ENCODE measurements around the gene FAM8A1. TPM values are rescaled to one million over a fixed set of nuclear protein-coding genes. Genes with fewer than 3 reads are reported as not detected.

FAM8A1 gene
- total and polyA plus RNA-seq, 9 of the 15 experiments (the other 6 are each of a cell fraction or from before 2014, with no cell fraction given): 4.9 to 23.6 (median 14.2) TPM

DNA sequence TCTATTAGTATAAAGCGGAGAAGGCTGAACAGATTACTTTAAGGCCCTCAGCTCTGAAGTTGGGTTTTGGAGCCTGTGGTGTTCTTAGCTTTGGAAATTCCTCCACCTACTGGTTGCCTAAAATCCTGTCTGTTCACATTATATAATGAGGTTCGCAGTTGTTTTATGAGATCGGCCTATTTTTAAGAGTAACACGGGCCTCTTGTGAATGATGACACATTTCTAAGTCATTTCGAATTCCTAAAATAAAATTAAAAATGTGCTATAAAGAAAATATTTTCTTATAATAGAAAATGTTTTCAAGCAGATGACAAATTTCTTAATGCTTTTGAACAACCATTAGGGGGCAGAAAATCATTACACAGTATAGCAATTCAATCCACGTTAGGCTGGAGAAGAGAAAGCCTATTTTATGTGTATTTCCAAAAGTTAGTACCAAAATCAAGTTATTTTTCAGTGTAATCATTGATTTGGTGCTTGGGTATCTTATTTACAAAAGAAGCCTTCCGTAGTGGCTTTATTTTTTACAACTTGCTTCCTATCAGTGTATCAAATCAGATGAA lies 15.8 kb upstream of the FAM8A1 start (continued):
- no peak for TF ChIP-seq ZNF347 (CRISPR knock-in tag; IDR thresholded peaks at IDR 0.05; ENCODE audit: low read depth)
- no peak for TF ChIP-seq RNF2 (IDR thresholded peaks at IDR 0.05)
- TF ChIP-seq ZNF778 (CRISPR knock-in tag; IDR thresholded peaks at IDR 0.05): no peak
- TF ChIP-seq RFX5 (IDR thresholded peaks at IDR 0.05; ENCODE audit: low read depth, low read length): 0 out of 2 replicates have a peak, but pooled peaks have one; percentile 45
- 0 out of 2 replicates have a peak, but pooled peaks have one; percentile 16 for TF ChIP-seq EP400 (IDR thresholded peaks at IDR 0.05)
- no peak for TF ChIP-seq TAF1 (IDR thresholded peaks at IDR 0.05; ENCODE audit: control insufficient read depth, extremely low read depth, insufficient read depth, low read length, severe bottlenecking)
- TF ChIP-seq IRF1 (CRISPR knock-in tag; IDR thresholded peaks at IDR 0.05; ENCODE audit: borderline replicate concordance): no peak
- peak; percentile 9; the same call in 1 of the 2 replicates for TF ChIP-seq MAFK (IDR thresholded peaks at IDR 0.05; ENCODE audit: low read length)
- TF ChIP-seq ZNF146 (CRISPR knock-in tag; IDR thresholded peaks at IDR 0.05; ENCODE audit: unreplicated experiment): no peak
- no peak for TF ChIP-seq DDX20 (tag; IDR thresholded peaks at IDR 0.05; ENCODE audit: low read depth)
- TF ChIP-seq ZNF212 (CRISPR knock-in tag; IDR thresholded peaks at IDR 0.05): no peak
- TF ChIP-seq, protein P1, sequence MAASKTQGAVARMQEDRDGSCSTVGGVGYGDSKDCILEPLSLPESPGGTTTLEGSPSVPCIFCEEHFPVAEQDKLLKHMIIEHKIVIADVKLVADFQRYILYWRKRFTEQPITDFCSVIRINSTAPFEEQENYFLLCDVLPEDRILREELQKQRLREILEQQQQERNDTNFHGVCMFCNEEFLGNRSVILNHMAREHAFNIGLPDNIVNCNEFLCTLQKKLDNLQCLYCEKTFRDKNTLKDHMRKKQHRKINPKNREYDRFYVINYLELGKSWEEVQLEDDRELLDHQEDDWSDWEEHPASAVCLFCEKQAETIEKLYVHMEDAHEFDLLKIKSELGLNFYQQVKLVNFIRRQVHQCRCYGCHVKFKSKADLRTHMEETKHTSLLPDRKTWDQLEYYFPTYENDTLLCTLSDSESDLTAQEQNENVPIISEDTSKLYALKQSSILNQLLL (CRISPR knock-in tag; IDR thresholded peaks at IDR 0.05; ENCODE audit: borderline replicate concordance): no peak
- TF ChIP-seq, protein P2, sequence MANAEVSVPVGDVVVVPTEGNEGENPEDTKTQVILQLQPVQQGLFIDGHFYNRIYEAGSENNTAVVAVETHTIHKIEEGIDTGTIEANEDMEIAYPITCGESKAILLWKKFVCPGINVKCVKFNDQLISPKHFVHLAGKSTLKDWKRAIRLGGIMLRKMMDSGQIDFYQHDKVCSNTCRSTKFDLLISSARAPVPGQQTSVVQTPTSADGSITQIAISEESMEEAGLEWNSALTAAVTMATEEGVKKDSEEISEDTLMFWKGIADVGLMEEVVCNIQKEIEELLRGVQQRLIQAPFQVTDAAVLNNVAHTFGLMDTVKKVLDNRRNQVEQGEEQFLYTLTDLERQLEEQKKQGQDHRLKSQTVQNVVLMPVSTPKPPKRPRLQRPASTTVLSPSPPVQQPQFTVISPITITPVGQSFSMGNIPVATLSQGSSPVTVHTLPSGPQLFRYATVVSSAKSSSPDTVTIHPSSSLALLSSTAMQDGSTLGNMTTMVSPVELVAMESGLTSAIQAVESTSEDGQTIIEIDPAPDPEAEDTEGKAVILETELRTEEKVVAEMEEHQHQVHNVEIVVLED (CRISPR knock-in tag; IDR thresholded peaks at IDR 0.05): no peak
- no peak for TF ChIP-seq ZKSCAN1 (IDR thresholded peaks at IDR 0.05; ENCODE audit: low read depth, low read length)
- no peak for TF ChIP-seq GATAD2B (IDR thresholded peaks at IDR 0.05; ENCODE audit: borderline replicate concordance)
- TF ChIP-seq ARID2 (IDR thresholded peaks at IDR 0.05): peak; percentile 60; the same call in 1 of the 2 replicates
- TF ChIP-seq, protein P3, sequence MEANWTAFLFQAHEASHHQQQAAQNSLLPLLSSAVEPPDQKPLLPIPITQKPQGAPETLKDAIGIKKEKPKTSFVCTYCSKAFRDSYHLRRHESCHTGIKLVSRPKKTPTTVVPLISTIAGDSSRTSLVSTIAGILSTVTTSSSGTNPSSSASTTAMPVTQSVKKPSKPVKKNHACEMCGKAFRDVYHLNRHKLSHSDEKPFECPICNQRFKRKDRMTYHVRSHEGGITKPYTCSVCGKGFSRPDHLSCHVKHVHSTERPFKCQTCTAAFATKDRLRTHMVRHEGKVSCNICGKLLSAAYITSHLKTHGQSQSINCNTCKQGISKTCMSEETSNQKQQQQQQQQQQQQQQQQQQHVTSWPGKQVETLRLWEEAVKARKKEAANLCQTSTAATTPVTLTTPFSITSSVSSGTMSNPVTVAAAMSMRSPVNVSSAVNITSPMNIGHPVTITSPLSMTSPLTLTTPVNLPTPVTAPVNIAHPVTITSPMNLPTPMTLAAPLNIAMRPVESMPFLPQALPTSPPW (CRISPR knock-in tag; IDR thresholded peaks at IDR 0.05): peak; percentile 36
- TF ChIP-seq, protein P4, sequence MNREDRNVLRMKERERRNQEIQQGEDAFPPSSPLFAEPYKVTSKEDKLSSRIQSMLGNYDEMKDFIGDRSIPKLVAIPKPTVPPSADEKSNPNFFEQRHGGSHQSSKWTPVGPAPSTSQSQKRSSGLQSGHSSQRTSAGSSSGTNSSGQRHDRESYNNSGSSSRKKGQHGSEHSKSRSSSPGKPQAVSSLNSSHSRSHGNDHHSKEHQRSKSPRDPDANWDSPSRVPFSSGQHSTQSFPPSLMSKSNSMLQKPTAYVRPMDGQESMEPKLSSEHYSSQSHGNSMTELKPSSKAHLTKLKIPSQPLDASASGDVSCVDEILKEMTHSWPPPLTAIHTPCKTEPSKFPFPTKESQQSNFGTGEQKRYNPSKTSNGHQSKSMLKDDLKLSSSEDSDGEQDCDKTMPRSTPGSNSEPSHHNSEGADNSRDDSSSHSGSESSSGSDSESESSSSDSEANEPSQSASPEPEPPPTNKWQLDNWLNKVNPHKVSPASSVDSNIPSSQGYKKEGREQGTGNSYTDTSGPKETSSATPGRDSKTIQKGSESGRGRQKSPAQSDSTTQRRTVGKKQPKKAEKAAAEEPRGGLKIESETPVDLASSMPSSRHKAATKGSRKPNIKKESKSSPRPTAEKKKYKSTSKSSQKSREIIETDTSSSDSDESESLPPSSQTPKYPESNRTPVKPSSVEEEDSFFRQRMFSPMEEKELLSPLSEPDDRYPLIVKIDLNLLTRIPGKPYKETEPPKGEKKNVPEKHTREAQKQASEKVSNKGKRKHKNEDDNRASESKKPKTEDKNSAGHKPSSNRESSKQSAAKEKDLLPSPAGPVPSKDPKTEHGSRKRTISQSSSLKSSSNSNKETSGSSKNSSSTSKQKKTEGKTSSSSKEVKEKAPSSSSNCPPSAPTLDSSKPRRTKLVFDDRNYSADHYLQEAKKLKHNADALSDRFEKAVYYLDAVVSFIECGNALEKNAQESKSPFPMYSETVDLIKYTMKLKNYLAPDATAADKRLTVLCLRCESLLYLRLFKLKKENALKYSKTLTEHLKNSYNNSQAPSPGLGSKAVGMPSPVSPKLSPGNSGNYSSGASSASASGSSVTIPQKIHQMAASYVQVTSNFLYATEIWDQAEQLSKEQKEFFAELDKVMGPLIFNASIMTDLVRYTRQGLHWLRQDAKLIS (CRISPR knock-in tag; IDR thresholded peaks at IDR 0.05): no peak
- TF ChIP-seq KAT7 (CRISPR knock-in tag; IDR thresholded peaks at IDR 0.05; ENCODE audit: borderline replicate concordance): no peak

Data from K562 (cell line).